ENCODE measurements around the gene AKAP17A. TPM values are rescaled to one million over a fixed set of nuclear protein-coding genes. Genes with fewer than 3 reads are reported as not detected.
"Not testable (repeated sequence)": the region's sequence is repeated elsewhere in the genome, so short reads cannot be mapped to it uniquely, and the experiment has no call there.

Gene AKAP17A
- polyA plus RNA-seq (2013, experiment 1 of 2; ENCODE audit: insufficient read length): 29.7 TPM
- polyA plus RNA-seq (2013, experiment 2 of 2; ENCODE audit: insufficient read length): 28.0 TPM

DNA sequence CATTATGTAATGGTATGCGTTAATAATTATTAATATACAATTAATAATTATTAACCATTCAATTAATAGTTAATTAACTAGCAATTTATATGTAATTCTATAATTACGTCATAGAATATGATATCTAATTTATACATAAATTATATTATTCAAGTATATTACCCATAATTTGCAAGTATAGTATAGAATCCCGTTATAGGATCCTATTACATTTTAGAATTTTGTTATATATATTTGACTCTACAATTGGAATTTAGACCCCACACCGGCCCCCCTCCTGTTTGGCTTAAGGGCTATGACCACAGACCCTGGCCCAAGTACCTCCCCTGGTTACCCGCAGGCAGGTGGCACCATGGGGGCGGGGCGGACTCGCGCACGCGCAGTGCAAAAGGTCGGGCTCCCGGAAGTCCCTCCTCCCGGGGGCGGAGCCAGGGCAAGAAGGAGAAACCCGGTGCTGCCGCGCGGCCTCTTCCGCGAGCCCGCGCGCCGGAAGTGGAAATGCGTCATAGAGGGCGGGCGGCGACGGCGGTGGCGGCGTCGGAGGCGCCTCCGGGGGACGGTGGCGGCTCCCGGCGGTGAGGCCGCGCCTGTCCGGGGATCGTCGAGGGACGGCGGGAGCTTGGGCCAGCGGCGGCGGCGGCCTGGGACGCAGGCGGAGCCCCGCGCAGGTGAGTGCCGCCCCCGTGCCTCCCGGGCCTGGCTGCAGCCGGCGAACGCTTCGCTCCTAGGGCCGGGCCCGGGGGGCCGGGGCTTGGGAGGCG, at the start of gene AKAP17A:
AKAP17A (plus strand) TSS at position 503 of the 761 bp plus-strand sequence. CDS start 1,859 bp downstream, outside the sequence.
- peak; percentile 93 for DNase-seq

DNA sequence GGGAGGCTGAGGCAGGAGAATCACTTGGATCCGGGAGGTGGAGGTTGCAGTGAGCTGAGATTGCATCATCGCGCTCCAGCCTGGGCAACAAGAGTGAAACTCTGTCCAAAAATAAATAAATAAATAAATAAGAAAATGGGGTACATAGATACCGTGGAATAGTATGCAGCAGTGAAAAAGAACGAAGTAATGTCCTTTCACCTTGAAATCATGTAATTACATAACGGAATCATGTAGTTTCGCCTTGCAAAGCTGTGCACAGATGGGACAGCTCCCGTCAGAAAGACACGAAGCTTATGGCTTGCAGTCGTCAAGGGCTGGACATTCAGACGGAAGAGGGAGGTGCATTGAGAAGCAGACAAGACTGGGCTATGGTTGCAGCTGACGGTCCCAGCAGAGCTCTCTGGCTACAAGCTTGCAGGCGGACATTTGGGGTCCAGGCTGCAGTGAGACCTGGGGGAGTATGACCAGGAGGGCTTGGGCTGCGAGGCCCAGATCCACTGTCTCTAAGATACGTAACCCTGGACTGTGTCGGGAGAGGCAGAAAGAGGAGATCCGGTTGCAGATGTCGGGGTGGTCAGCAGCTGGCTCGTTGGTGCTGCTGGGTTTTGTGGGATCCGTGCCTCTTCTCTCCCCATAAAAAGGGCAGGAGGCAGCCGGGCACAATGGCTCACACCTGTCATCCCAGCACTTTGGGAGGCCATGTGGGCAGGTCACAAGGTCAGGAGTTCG, 48.2 kb upstream of the AKAP17A start:
- no peak for DNase-seq

GRCh38 chrX:1545776-1546408, 45.5 kb upstream of the AKAP17A start:
- DNase-seq: no peak

DNA sequence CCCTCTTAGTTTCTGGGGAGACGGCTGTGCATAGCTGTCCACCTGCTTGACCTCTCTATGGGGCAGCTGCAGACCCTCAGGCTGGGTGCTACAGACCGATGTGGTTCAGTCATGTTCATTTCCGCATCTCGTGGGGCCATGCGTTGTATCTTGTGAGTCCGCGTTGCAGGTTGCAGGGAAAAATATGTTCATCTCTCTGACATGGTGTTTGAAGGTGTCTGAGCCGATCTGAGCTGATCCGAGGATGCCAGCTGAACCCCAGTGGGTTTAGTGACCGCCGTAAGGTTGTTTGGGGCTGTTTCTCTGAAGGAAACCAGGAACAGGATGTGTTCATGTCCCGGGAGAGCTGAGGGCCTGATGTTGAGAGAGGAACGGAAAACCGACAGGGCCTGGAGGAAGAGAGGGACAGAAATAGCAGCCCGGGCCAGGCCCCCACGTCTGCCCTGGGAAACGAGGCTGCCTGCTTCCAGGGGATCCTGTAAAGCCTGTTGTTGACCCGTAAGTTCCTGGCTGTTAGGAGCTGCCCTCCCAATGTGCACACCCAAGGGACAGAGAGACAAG, 44.6 kb upstream of the AKAP17A start:
- DNase-seq: no peak

- no peak for DNase-seq
Observed at GRCh38 chrX:1551959-1552546, 39.4 kb upstream of the AKAP17A start.

GRCh38 chrX:1554469-1555210, 36.8 kb upstream of the AKAP17A start:
- DNase-seq: no peak

DNA sequence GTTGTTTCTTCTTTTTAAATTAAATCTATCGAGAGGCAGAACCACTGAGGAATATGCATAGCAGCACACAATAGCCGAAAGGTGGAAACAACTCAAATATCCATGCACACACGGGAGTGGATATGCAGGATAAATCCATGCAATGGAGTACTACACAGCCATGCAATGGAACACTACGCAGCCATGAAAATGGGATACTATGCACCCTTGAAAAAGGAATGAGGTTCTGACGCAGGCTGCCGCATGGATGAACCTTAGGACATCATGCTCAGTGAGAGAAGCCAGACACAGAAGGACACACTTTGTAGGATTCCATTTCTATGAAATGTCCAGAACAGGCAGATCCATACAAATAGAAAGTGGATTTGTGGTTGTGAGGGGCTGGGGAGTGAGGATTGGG, 36.0 kb upstream of the AKAP17A start:
- no peak for DNase-seq

DNA sequence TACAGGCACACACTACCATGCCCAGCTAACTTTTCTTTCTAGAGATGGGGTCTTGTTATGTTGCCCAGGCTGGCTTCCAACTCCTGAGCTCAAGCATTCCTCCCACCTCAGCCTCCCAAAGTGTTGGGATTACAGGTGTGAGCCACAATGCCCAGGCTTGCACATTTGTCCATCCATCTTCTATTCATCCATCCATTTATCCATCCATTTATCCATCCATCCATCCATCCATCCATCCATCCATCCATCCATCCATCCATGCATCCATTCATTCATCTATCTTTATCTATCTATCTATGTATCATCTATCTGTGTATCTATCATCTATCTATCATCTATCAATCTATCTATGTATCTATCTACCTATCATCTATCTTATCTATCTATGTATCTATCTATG, 34.0 kb upstream of the AKAP17A start:
- not testable (repeated sequence) for DNase-seq

DNA sequence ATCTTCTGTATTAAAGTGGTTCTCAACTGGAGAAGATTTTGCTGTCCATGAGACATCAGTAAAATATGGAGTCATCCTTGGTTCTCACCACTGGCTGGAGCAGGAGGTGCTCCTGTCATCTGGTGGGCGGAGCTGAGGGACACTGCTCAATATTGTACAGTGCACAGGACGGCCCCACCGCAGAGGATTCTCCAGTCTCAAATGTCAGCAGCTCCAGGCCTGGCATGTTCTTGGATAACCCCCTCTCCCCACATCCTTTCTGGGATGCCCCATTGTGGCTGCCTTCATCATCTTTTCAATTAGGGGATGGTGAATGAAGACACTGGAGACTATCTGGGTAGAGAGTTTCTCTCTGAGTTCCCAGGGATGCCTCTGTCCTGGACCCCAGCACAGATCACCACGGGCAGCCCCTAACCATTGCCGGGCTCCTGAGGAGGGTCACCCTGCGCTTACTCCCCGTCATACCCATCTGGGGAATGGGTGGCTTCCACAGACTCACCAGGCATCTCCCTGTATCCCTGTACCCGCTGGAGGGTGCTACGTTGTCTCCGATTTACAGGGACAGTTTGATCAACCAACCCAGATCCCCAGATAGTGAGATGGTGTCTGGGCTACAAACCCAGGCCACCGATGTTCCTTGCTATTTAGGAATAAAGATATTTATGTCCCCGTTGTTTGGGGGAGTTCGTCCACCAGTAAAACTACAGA, 32.5 kb upstream of the AKAP17A start:
- no peak for DNase-seq

DNA sequence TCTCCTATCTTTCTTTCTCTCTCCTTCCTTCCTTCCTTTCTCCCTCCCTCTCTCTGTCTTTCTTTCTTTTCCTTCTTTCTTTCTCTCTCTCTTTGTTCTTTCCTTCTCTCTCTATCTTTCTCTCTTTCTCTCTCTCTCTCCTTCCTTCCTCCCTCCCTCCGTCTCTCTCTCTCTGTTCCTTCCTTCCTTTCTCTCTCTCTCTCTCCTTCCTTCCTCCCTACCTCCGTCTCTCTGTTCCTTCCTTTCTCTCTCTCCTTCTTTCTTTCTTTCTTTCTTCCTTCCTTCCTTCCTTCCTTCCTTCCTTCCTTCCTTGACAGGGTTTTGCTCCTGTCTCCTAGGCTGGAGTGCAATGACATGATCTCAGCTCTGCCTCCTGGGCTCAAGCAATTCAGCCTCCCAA, 30.2 kb upstream of the AKAP17A start:
- DNase-seq: no peak

- DNase-seq: not testable (repeated sequence)
Observed at GRCh38 chrX:1564077-1564476, 27.3 kb upstream of the AKAP17A start.

- no peak for DNase-seq
Observed at GRCh38 chrX:1564750-1565683, 26.4 kb upstream of the AKAP17A start.

- DNase-seq: not testable (repeated sequence)
Observed at GRCh38 chrX:1574181-1574580, 17.2 kb upstream of the AKAP17A start.

- no peak for DNase-seq
Observed at GRCh38 chrX:1576201-1576992, 15.0 kb upstream of the AKAP17A start.

DNA sequence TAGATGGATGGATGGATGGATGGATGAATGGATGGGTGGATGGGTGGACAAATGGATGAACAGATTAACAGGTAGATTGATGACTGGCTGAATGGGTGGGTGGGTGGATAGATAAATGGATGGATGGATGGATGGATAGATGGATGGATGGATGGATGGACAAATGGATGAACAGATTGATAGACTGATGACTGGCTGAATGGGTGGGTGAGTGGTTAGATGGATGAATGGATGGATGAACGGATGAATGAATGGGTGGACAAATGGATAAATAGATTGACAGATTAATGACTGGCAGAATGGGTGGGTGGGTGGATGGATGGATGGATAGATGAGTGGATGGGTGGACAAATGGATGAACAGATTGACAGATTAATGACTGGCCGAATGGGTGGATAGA, 13.6 kb upstream of the AKAP17A start:
- DNase-seq: no peak

DNA sequence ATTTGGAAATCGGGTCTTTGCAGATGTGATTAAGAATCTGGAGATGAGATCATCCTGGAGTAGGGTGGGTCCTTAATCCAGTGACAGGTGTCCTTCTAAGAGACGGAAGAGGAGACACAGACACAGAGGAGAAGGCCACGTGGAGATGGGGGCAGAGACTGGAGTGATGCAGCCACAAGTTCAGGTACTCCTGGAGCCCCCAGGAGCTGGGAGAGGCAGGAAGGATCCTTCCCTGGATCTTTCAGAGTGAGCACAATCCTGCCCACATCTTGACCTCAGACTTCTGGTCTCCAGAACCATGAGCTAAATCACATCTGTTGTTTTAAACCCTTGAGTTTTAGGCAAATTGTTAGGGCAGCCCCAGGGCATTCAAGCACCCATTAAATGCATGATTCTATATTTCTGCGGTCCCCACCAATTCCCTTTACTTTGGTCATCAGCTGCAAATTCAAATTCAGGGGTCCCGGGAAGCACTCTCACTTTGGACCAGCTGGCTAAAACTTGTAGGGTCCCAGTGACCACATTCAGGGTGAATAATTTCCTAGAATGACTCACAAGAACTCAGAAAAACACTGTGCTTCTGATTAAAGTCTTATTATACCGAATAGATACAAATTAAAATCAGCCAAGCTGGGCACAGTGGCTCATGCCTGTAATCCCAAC, 12.8 kb upstream of the AKAP17A start:
- DNase-seq: no peak

- peak; percentile 42 for DNase-seq
Observed at GRCh38 chrX:1581132-1581531, 10.3 kb upstream of the AKAP17A start.

GRCh38 chrX:1582686-1583437, 8.5 kb upstream of the AKAP17A start:
- peak; percentile 41 for DNase-seq

All from fibroblast of skin of back (primary cell).